GM18526 (cell line): Measurements from ENCODE around the gene MYBBP1A.

ENCODE experiments used
- POLR2A ChIP-seq: IDR thresholded peaks from 3 replicates; pipeline ENCODE4 v1.6.1; 2011; ENCODE audit not compliant: insufficient read length; ENCODE audit errors: extremely low read depth

Gene MYBBP1A

DNA sequence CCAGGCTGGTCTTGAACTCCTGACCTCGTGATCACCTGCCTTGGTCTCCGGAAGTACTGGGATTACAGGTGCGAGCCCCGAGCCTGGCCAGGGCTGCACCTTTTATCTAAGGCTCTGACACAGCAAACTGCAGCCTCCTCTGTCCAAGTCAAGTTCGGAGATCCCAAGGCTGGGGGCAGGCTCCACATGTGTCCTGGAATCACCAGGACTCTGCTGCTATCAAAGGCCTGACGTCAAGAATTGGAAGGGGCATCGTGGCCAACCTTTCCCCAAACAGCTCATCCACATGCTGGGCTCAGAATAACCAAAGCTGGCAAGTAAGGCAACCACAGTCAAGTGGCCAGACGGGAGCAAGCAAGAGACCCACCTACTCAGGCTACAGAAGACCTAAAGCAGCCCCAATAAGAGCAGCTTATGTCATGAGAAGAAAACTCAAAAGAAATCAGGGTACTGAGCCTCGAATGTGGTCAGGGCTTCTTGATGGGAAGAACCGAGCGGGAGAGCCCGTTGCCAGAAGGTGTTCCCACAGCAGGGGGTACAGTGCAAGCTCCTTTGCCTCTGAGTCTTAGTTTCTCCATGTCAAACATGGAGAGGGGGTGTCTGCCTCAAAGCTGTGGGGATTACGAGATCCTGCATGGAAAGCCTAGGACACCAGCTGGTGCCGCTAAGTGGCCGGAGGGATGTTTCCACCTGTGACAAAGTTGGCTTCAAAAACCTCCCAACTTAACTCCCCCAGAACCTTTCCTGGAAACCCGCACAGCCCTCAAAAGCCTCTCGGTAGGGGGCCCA, 7.9 kb downstream of the MYBBP1A start:
- no peak for TF ChIP-seq POLR2A

DNA sequence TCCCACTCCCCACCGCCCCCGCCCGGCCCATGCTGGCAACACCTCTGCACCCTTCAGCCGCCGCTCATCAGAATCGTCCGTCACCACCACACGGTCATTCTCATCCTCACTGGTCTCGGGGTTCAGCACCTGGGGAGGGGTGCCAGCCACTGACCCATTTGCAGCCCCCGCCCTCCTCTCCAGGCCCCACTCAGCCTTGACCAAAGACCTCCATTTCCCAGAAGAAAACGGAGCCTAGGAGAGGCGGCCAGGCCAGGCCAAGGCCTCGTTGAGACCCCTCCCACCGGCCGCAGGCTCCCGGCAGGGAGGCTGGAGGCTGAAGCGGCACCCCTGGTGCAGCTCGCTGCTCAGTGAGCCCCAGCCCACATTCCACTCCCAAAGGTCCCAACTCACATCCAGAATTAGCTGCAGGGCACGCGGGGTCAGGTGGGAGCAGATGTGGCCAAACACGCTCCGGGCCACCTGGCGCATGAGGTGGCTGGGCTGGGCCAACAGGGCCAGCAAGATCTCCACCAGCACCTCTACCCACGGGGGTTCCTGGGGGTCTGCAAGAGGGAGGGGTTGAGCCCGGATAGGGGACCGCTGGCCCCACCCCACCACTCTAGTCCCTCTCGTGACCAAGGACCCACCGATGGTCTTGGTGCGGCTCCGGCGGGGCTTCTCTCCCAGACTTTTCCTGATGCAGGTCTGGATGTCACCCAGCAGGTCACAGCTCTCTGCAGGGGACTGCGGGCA, 9.8 kb downstream of the MYBBP1A start:
- TF ChIP-seq POLR2A = no peak

DNA sequence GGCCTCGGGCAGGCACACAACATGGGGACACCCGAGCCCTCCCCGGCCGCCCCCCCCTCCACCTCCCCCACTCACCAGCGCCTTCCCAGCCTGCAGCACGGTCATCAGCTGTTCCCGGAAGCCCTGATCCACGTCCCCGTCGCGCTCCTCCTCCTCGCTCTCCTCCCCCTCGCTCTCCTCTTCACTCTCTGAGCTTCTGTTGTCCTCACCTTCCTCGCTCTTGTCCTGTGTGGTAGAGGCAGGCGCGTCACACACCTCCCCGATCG, 10.3 kb downstream of the MYBBP1A start:
- TF ChIP-seq POLR2A = no peak

DNA sequence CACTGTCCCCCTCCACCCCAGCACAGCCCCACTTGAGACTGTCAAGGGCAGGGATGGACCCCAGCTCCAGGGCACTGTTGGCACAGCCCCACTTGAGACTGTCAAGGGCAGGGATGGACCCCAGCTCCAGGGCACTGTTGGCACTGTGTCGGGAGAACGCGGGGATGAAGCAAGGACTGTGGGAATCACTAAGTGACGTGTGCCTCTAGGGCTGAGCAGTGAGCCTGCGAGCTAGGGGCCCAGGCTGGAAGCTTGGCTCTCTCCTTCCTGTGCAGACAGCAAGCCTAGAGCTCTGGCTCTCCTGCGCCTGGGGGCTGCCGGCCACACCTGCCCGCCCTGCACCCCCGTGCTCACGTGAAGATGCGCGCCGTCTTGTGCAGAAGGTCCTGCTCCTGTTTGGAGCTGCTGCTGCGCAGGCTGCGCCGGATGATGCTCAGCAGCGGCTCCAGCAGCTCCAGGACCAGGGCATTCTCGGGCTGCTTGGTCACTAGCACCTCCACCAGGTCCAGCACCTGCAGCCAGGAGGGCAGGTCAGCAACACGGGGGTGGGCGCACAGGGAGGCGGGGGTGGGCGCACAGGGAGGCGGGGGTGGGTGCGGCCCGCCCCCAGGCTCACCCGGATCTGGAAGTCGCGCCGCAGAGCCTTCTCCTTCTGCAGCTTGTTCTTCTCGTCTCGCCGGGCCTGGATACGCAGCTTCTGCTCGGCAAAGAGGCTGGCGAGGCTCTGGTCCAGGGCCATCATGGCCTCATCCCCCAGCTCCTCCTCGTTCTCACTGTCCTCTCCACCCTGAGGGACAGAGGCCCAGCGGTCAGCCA, 10.8 kb downstream of the MYBBP1A start:
- no peak for TF ChIP-seq POLR2A

DNA sequence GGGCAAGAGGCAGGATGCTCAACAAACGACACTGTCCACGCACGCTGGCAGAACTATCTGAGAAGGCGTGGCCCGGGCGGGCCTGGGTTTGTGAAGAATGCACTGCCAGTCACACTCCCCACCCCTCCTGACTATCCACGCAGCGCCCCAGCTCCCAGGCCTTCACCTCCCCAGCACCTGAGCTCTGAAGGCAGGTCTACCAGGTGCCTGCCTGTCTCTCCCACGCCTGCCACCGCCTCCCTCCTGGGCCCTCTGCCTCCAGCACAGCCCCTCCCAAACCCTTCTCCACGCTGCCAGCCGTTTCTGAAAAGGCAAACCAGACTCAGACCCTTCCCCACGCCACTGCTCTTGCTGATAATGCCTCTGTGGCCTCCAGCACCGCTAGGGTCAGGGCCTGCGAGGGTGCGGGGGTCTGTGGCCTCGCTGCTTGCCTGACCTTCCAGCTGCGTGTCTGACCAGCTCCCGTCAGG, 11.6 kb downstream of the MYBBP1A start:
- no peak for TF ChIP-seq POLR2A

DNA sequence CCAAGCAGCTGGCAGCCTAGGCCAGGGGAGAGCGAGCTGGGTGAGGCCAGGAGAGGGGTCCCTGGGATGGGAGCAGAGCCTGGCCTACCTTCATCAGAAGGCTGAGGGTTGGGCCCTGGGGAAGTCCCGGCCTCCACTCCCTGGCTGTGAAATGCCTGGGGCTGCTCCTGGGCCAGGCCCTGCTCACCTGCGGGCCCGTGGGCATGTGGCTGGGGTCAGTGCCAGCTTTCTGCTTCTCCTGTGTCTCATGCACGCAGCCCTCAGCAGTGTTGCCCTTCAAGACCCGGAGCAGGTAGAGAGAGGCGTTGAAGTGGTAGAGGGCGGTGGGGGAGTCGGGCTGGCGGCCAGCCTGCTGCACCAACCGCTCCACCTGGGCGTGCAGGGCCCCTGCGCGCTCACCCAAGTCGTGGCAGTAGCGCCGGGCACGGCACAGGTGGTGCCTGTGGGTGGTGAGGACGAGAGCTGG, 12.4 kb downstream of the MYBBP1A start:
- no peak for TF ChIP-seq POLR2A

DNA sequence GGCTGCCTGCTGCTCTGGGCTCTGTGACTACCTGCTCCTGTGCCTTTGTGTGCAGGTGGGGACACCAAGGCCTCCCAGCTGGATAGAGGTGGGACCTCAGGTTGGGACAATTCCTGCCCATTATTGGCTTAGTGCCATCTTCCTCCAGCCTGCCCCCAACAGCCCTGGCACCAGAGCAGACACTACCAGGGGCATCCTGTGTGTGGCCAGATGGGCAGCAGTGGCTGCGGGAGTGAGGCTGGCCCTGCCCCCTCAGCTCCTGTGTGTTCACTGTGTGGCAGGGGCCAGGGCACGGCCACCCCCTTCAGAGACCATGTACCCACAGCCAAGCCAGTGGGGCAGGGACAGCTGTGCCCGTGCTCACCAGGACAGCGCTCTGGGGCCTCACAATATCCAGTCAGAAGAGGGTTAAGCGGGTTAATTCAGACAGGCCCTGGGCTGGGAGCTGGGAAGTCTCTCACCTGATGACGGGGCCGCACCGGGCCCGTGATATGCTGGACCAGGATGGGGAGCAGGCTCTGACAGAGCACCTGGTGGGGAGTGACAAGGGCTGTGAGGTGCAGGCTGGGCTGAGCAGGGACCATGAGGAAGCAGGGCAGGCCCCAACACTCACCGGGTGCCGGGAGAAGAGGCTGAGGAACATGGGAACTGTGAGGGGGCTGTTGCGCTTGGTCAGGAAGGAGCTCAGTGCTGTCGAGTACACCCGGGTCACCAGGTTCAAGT, 13.0 kb downstream of the MYBBP1A start:
- TF ChIP-seq POLR2A = no peak

DNA sequence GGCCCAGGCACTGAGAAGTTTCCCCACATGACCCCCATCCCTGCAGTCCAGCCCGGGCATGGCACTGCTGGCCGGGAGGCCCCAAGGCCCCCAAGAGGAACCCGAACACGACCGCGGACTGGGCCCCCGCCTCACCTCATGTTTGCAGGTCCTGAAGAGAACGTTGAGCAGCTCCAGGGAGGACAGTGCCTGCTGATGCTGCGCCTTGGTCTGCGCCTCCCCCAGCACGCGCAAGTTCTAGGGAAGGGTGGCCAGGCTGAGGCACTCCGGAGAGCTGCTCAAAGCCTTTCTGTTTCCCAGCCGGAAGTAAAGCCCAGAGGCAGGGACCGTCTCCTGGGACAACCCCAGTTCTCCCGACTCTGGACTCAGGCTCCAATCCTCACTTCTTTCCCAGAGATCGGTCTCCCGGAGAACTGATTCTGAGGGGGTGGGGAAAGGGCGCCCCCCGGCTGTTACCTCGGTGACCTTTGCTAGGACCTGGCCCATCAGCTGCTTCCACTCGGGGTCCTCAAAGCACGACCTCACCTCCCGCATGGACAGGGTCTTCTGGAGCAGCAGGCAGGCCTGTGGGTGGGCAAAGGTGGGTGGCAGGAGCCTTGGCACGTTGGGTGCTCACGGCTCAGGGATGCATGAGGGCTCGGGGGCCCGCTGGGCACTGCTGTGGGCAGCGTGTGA, 13.7 kb downstream of the MYBBP1A start:
- TF ChIP-seq POLR2A = no peak

DNA sequence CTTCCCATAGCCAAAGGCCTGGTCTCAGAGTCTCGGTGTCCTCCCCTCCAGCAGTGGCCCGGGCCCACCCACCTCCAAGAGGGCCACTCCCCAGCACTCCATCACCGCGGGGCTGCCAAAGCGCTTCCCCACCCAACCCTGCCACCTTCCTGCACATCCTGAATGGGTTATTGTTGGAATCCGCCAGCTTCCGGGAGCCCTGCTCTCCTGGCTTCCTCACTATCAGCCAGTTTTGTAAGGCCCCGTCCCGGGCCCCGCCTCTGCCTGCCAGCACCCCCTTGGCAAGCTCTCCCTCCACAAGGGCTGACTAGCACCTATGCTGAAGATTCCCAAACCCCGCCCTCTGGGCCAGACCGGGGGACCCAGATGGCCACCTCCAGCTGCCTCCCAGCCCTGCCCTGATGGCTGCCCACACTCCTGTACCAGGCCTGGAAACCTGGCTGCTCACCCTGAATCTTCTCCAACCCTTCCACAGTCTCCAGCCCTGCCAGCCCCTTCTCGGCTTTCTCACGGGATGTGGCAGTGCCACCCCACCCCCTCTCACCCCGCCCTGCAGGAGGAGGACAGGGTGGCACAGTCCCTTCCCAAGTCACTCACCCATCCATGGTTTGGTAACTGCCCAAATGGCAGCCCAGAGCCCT, 14.4 kb downstream of the MYBBP1A start:
- no peak for TF ChIP-seq POLR2A

DNA sequence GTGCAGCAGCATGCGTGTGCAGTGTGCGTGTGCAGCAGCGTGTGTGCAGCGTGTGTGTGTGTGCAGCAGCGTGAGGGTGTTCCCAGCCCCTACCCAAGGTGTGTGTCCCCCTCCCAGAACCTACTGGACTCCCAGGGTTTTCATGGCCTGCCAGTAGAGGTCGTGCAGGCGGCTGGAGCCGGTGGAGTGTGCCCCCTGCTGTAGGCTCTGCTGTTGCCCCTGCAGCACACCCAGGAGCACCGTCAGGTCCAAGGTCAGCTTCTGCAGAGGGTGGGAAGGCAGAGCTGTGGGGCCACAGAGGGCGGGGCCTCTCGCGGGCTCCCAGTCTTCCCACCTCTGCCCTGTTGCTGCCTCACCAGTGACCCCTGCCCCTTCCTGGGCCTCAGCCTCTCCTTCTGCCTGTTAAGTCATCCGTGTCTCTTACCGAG, 14.9 kb downstream of the MYBBP1A start:
- no peak for TF ChIP-seq POLR2A

DNA sequence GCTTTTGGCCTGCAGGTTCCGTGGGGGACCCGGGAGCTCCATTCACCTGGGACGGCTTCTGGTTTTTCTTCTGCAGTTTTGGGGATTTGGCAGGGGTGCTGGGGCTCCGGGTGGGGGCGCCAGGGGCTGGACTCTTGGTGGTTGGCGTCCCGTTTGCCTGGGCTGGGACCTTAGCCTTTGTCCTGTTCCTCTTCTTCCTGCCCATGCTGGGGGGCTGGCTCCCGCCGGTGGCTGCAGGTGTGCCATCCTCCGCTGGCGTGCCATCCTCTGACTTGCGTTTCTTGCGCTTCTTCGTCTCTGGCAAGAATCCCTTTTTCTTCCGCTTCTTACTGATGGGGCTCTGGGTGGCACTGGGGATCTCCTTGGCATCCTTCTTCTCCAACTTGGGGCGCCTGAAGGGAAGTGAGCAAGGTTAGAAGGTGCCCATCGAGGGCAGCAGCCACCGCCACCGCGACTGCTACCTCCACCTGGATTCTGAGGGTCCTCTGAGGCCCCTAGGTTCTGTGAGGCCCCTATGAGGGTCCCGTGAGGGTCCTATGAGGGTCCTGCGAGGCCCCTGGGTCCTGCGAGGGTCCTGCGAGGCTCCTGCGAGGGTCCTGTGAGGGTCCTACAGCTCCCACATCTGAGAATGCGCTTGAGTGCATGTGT, 15.5 kb downstream of the MYBBP1A start:
- TF ChIP-seq POLR2A = no peak

DNA sequence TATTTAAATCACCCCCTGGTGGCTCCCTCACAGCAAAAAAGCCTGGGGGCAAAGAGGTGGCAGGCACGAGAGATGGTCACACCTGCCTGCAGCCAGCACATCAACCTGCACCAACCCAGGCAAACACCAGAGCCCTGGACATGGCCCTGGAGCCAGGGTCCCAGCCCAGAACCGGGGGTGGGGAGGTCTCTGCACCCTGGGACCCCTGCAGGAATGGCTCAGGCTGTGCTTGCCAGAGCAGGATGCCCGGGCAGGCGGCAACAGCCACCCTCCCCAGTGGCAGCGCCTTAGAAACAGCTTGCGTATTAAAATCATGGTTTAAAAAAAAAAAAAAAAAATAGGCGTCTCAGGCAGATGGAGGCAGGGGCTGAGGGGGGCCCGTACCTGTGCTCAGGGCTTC, 16.2 kb downstream of the MYBBP1A start:
- no peak for TF ChIP-seq POLR2A

DNA sequence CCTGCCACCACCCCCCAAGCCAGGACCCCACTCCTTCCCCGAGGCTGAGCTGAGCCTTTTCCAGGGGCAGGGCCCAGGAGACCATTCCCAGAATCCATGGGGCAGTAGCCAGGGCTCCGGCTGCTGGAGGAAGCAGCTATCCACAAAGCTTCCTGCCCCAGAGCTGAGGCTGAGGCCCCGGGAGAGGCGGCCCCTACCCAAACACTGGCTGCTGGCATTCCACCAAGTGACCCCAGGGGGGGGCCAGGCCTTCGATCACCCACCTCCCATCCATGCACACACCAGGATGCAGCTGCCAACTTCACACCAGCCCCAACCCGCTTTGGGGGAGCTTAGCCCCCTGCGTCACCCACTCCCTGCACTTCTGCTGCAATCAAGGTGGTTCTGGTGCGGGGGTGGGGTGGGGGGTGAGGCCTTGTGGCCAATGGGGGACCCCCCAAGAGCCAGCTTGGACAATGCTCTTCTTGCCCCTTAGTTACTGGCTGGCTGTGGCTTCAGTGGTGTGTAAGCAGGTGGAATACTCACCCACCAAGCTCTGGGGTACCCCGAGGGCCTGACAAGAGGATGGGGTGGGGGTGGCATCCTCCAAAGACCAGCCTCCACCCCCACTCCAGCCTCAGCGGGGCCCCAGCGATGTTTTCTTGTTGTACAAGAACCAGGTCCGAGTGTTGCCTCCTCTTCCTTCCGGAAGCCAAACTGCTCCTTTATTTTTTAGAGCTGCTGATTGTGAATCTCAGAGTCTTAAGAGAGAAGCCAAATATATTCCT, 16.8 kb downstream of the MYBBP1A start:
- TF ChIP-seq POLR2A = no peak
